ENCODE measurements around the gene TH. TPM values are rescaled to one million over a fixed set of nuclear protein-coding genes. Genes with fewer than 3 reads are reported as not detected.

TH gene
- total RNA-seq, 1 donor from 2014 or later: 0.23 TPM

DNA sequence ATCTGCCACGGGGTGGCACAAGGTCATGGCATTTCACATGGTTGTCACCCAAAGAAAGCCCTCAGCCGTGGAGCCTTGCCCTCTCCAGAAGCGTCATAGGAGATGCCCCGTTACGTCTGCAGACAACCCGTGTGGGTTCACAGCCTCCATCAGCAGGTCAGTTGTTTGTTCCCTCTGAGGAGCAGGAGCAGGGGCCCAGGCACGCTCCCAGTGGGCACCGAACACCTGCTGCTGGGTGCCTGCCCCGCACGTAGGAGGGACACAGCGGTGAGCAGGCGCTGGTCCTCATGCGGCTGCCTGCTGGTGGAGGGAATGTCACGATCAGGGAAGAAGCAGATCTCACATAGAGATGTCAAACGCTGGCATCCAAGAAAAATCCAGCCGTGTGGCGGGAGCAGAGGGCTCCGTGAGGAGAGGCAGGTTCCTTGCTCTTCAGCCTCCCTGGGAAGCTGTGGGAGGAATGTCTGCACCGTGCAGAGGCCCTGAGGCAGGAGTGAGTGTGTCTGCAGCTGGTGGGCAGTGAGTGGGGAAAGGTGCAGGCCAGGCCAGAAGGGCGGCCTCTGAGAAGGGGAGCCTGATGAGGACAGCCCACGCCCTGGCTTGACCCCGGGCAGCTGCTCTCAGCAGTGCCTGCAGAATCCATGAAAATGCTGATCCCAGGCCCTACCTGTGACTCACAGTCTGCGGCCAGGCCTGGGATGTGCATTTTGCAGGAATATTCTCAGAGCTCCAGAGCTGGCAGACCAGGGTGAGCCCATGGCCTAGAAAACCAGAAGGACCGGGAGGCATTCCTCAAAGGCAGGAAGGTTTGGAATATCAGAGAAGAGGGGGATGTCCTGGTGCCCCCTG is 36.4 kb upstream of the TH start:
- no peak for DNase-seq (ENCODE audit: low read depth)
- H3K4me3 ChIP-seq (ENCODE audit: low read depth, low read length): no peak overlapping the region
- TF ChIP-seq, protein P1, sequence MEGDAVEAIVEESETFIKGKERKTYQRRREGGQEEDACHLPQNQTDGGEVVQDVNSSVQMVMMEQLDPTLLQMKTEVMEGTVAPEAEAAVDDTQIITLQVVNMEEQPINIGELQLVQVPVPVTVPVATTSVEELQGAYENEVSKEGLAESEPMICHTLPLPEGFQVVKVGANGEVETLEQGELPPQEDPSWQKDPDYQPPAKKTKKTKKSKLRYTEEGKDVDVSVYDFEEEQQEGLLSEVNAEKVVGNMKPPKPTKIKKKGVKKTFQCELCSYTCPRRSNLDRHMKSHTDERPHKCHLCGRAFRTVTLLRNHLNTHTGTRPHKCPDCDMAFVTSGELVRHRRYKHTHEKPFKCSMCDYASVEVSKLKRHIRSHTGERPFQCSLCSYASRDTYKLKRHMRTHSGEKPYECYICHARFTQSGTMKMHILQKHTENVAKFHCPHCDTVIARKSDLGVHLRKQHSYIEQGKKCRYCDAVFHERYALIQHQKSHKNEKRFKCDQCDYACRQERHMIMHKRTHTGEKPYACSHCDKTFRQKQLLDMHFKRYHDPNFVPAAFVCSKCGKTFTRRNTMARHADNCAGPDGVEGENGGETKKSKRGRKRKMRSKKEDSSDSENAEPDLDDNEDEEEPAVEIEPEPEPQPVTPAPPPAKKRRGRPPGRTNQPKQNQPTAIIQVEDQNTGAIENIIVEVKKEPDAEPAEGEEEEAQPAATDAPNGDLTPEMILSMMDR (conservative IDR thresholded peaks at IDR 0.05; ENCODE audit: low read depth, low read length): no peak

GRCh38 chr11:2207212-2207611 is 35.6 kb upstream of the TH start:
- TF ChIP-seq, protein P1 (conservative IDR thresholded peaks at IDR 0.05; ENCODE audit: low read depth, low read length): no peak
- no peak overlapping the region for H3K4me3 ChIP-seq (ENCODE audit: low read depth, low read length)
- no peak for DNase-seq (ENCODE audit: low read depth)

DNA sequence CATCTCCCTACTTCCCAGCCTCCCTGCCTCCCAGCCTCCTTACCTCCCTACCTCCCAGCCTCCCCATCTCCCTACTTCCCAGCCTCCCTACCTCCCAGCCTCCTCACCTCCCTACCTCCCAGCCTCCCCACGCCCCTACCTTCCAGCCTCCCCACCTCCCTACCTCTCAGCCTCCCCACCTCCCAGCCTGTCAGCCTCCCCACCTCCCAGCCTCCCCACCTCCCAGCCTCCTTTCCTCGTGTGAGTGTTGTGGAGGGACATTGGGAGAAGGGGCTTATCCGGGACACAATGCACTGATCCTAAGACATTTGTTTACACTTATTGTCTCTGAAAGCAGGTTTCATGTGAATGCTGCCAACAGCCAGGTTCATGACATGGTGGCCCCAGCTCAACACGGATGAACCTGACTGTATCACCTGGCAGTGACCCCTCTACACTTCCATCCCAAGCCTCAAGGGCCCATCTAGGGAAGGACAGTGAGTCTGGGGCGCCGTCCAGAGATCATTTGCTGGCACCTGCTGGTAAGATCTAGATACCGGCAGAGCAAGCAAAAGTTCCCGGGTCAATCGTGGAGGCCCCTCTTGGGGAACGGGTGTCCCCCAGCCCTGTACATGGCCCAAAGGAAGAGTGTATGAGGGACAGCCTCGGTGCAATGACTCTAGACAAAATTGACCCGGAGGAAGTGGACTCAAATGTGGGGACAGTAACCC is 34.5 kb upstream of the TH start:
- DNase-seq (ENCODE audit: low read depth): no peak
- TF ChIP-seq, protein P1 (conservative IDR thresholded peaks at IDR 0.05; ENCODE audit: low read depth, low read length): no peak
- H3K4me3 ChIP-seq (ENCODE audit: low read depth, low read length): no peak overlapping the region

DNA sequence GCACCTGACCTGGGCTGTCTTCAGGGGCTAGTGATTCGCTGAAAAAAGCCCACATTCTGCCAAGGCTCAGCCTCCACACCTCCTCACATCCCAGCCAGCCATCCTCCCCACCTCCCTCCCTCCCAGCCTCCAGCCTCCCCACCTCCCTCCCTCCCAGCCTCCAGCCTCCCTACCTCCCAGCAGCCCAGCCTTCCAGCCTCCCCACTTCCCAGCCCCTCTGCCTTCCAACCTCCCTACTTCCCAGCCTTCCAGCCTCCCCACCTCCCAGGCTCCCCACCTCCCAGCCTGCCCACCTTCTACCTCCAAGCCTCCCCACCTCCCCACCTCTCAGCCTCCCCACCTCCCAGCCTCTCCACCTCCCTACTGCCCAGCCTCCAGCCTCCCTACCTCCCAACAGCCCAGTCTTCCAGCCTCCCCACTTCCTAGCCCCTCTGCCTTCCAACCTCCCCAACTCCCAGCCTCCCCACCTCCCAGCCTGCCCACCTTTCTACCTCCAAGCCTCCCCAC is 33.7 kb upstream of the TH start:
- no peak for DNase-seq (ENCODE audit: low read depth)
- TF ChIP-seq, protein P1 (conservative IDR thresholded peaks at IDR 0.05; ENCODE audit: low read depth, low read length): no peak
- H3K4me3 ChIP-seq (ENCODE audit: low read depth, low read length): no peak overlapping the region

GRCh38 chr11:2204361-2205213 is 33.0 kb upstream of the TH start:
- H3K4me3 ChIP-seq (ENCODE audit: low read depth, low read length): no peak overlapping the region
- TF ChIP-seq, protein P1 (conservative IDR thresholded peaks at IDR 0.05; ENCODE audit: low read depth, low read length): no peak
- no peak for DNase-seq (ENCODE audit: low read depth)

GRCh38 chr11:2203440-2204259 is 32.0 kb upstream of the TH start:
- H3K4me3 ChIP-seq (ENCODE audit: low read depth, low read length): no peak overlapping the region
- DNase-seq (ENCODE audit: low read depth): no peak
- TF ChIP-seq, protein P1 (conservative IDR thresholded peaks at IDR 0.05; ENCODE audit: low read depth, low read length): no peak
